Gastrocnemius medialis (tissue), 4 donors: ENCODE results near the gene PRKG1.

Experiments
- POLR2A ChIP-seq, 2 donors: fragments of 450-650 bp; IDR thresholded peaks; one replicate each; pipeline ENCODE4 v1.6.1; 2017; ENCODE audit warnings: antibody characterized with exemption in 2 of 2, mild to moderate bottlenecking in 2 of 2, moderate library complexity in 2 of 2
- TF ChIP-seq, protein P1 (sequence below), 5 experiments: fragments of 450-650 bp in 3 of 5; fragments of 200-600 bp in 2 of 5; sonication (generic) in 2 of 5; IDR thresholded peaks in 4 of 5; conservative IDR thresholded peaks in 1 of 5; 1 replicate in 4 of 5; 2 replicates in 1 of 5; pipeline ENCODE4 v1.5.1; 2016 to 2019; ENCODE audit warnings: antibody characterized with exemption in 5 of 5, mild to moderate bottlenecking in 3 of 5, moderate library complexity in 3 of 5

DNA sequence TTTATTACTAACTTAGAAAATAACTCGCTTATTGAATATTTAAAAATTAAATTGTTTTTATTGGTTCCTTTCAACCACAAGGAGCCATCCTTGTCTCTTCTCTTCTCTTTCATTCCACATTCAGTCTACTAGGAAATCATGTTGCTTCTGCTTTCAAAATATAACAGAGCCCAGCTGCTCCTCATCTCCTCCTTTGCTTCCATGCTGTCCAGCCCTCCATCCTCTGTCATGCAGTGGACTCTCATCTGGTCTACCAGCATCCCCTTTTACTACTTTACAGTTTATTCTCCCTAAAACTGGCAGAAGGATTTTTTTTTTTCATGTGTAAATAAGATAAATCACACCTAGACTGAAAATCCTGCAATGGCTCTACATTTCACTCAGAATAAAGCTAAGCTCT is 823.3 kb downstream of the PRKG1 start:
- TF ChIP-seq, protein P1, sequence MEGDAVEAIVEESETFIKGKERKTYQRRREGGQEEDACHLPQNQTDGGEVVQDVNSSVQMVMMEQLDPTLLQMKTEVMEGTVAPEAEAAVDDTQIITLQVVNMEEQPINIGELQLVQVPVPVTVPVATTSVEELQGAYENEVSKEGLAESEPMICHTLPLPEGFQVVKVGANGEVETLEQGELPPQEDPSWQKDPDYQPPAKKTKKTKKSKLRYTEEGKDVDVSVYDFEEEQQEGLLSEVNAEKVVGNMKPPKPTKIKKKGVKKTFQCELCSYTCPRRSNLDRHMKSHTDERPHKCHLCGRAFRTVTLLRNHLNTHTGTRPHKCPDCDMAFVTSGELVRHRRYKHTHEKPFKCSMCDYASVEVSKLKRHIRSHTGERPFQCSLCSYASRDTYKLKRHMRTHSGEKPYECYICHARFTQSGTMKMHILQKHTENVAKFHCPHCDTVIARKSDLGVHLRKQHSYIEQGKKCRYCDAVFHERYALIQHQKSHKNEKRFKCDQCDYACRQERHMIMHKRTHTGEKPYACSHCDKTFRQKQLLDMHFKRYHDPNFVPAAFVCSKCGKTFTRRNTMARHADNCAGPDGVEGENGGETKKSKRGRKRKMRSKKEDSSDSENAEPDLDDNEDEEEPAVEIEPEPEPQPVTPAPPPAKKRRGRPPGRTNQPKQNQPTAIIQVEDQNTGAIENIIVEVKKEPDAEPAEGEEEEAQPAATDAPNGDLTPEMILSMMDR (IDR thresholded peaks at IDR 0.05 in 4 of 5, conservative IDR thresholded peaks at IDR 0.05 in 1 of 5): no peak
- TF ChIP-seq POLR2A (IDR thresholded peaks at IDR 0.05): no peak
